C4-2B (cell line): ENCODE results near the gene RNF130.

Source experiments
- CTCF ChIP-seq: fragments of 450-650 bp; conservative IDR thresholded peaks from 2 replicates; pipeline ENCODE4 v1.5.1; 2017; ENCODE audit warnings: mild to moderate bottlenecking
- ZFX ChIP-seq: fragments of 450-650 bp; IDR thresholded peaks from 2 replicates; pipeline ENCODE4 v1.6.1; 2017

GRCh38 chr5:179978792-179979191 lies 92.8 kb downstream of the RNF130 start:
- no peak for TF ChIP-seq CTCF
- TF ChIP-seq ZFX, result no peak
